Kidney epithelial cell (primary cell): ENCODE measurements around the gene TSHZ2. TPM values are rescaled to one million over a fixed set of nuclear protein-coding genes. Genes with fewer than 3 reads are reported as not detected.

Experiments used
- DNase-seq: peaks from one replicate; pipeline ENCODE4 v3.0.0-alpha.2; 2010; ENCODE audit warnings: low read depth
- H3K27me3 ChIP-seq: 2 replicates; pipeline ENCODE4 v1.6.0; 2011; ENCODE audit warnings: low read length; ENCODE audit not compliant: control insufficient read depth, insufficient read depth
- H3K36me3 ChIP-seq: 2 replicates; pipeline ENCODE4 v1.5.1; 2011; ENCODE audit warnings: low read length; ENCODE audit not compliant: control insufficient read depth, insufficient read depth
- H3K4me3 ChIP-seq: 2 replicates; pipeline ENCODE4 v1.5.1; 2011; ENCODE audit warnings: low read depth, mild to moderate bottlenecking, control low read depth, low read length
- CTCF ChIP-seq: IDR thresholded peaks from 2 replicates; pipeline ENCODE4 v1.5.1; 2011; ENCODE audit warnings: mild to moderate bottlenecking, moderate library complexity, low read length, control low read depth, inconsistent platforms; ENCODE audit not compliant: insufficient read depth, poor library complexity, severe bottlenecking
- total RNA-seq: library from RNA; depleted of rRNA; stranded (reverse); fragments of >200 nt; gene quantifications from 2 replicates; pipeline ENCODE4 v1.2.3, GENCODE V29; 2015

TSHZ2 gene
- total RNA-seq, 1 donor from 2014 or later, result 1.0 TPM

- DNase-seq, result no peak
- TF ChIP-seq CTCF, result no peak
- H3K27me3 ChIP-seq, result no peaks in the 10 kb centered on the region
- H3K4me3 ChIP-seq, result no peak overlapping the region
- H3K36me3 ChIP-seq, result no peaks in the 10 kb centered on the region
Measured at GRCh38 chr20:53044296-53044695, 72.1 kb downstream of the TSHZ2 start.

- H3K4me3 ChIP-seq, result no peak overlapping the region
- no peaks in the 10 kb centered on the region for H3K27me3 ChIP-seq
- no peak for DNase-seq
- TF ChIP-seq CTCF, result no peak
- H3K36me3 ChIP-seq, result no peaks in the 10 kb centered on the region
Measured at GRCh38 chr20:53045941-53046340, 73.8 kb downstream of the TSHZ2 start.

- Histone ChIP-seq H3K4me3 (no peak overlapping the region), H3K36me3 (no peaks in the 10 kb centered on the region), H3K27me3 (no peaks in the 10 kb centered on the region)
- DNase-seq, result no peak
- TF ChIP-seq CTCF, result no peak
Measured at GRCh38 chr20:53047203-53047602, 75.0 kb downstream of the TSHZ2 start.

GRCh38 chr20:53048387-53048786 lies 76.2 kb downstream of the TSHZ2 start:
- Histone ChIP-seq H3K36me3 (no peaks in the 10 kb centered on the region), H3K27me3 (no peaks in the 10 kb centered on the region), H3K4me3 (no peak overlapping the region)
- DNase-seq, result no peak
- TF ChIP-seq CTCF, result no peak

- H3K36me3 ChIP-seq, result no peaks in the 10 kb centered on the region
- TF ChIP-seq CTCF, result no peak
- H3K4me3 ChIP-seq, result no peak overlapping the region
- DNase-seq, result no peak
- H3K27me3 ChIP-seq, result no peaks in the 10 kb centered on the region
Measured at GRCh38 chr20:53050338-53050737, 78.2 kb downstream of the TSHZ2 start.

- Histone ChIP-seq H3K36me3 (no peaks in the 10 kb centered on the region), H3K27me3 (no peaks in the 10 kb centered on the region), H3K4me3 (no peak overlapping the region)
- no peak for TF ChIP-seq CTCF
- no peak for DNase-seq
Measured at GRCh38 chr20:53052380-53052779, 80.2 kb downstream of the TSHZ2 start.
